Vagina (tissue), 2 donors: ENCODE data around the gene POLR3B. TPM values are rescaled to one million over a fixed set of nuclear protein-coding genes. Genes with fewer than 3 reads are reported as not detected.

Source experiments
- DNase-seq, 2 donors: peaks; one replicate each; pipeline ENCODE4 v3.0.0-alpha.2; 2017; ENCODE audit errors: extremely low spot score in 2 of 2
- H3K27ac ChIP-seq: fragments of 200-600 bp; sonication (generic); one replicate; pipeline ENCODE4 v1.5.1; 2019
- H3K27me3 ChIP-seq: fragments of 200-600 bp; sonication (generic); one replicate; pipeline ENCODE4 v1.5.1; 2019
- H3K36me3 ChIP-seq, 2 donors: fragments of 200-600 bp; sonication (generic); one replicate each; pipeline ENCODE4 v1.5.1; 2017 to 2019
- H3K4me1 ChIP-seq: fragments of 200-600 bp; sonication (generic); one replicate; pipeline ENCODE4 v1.5.1; 2019
- H3K4me3 ChIP-seq, 2 donors: fragments of 200-600 bp; sonication (generic); 1 replicate in 1 of 2; 2 replicates in 1 of 2; pipeline ENCODE4 v1.5.1; 2016 to 2019
- H3K9me3 ChIP-seq: fragments of 200-600 bp; sonication (generic); one replicate; pipeline ENCODE4 v1.5.1; 2019
- POLR2A ChIP-seq, 2 donors: fragments of 450-650 bp; IDR thresholded peaks; one replicate each; pipeline ENCODE4 v1.6.1; 2017; ENCODE audit warnings: antibody characterized with exemption in 2 of 2, mild to moderate bottlenecking in 2 of 2, moderate library complexity in 2 of 2
- POLR2AphosphoS5 ChIP-seq, 2 donors: sonication (generic); formaldehyde crosslinking; IDR thresholded peaks; one replicate each; pipeline ENCODE4 v1.9.0; 2017; ENCODE audit warnings: antibody characterized with exemption in 2 of 2, mild to moderate bottlenecking in 2 of 2, low read depth in 1 of 2; ENCODE audit not compliant: insufficient read depth in 1 of 2
- intact Hi-C: fragments of 100-400 bp; cut with DNase I; formaldehyde crosslinking; loops from one replicate; pipeline ENCODE4 v1.15.1; 2023
- total RNA-seq: library from RNA; depleted of rRNA; stranded (reverse); fragments of >200 nt; gene quantifications from one replicate; pipeline ENCODE4 v1.2.3, GENCODE V29; 2016
- TF ChIP-seq, protein P1 (sequence below), 3 experiments: fragments of 450-650 bp in 2 of 3; fragments of 200-600 bp in 1 of 3; sonication (generic) in 1 of 3; IDR thresholded peaks; one replicate each; pipeline ENCODE4 v1.5.1; 2017 to 2019; ENCODE audit warnings: antibody characterized with exemption in 3 of 3, mild to moderate bottlenecking in 2 of 3, moderate library complexity in 2 of 3

Gene POLR3B
- total RNA-seq, 1 donor from 2014 or later = 10.1 TPM

DNA sequence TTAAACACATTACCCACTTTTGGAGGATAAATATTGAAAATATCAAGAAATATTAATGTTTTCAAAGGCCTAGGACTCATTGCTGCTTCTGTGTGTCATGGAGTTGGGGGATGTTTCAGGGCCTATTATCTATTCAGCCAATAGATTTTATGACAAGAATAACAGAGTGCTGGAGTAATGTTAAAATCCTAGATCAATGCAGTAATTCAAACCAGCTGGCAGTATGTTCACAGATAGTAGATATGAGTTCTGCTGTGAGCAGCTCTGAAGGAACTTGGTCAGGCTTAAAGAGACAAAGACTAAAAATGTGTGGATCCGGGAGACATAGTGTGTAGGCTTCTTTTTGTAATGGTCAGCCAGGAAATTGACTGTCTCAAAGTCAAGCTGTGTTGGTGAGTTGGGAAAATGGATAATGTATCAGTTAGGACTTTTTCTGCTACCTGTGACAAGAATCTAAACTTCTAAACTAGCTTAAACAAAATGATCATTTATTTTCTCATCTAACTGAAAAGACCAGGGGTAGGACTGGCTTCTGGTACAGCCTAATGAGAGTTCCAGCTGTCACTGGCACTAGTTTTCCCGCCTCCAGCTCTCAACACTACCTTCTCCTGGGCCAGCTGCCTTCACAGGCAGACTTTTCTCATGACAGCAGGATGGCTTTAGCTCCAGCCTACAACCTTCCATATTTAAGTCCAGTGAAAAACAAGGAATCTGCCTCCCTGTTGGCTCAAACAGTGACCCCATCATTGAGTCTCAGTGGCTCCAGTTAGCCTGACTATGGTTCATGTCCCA is 16.3 kb upstream of the POLR3B start:
- Histone ChIP-seq H3K36me3 (peaks cover 0 to under 1% of the 10 kb centered on the region in 2 donors), H3K4me3 (no peak overlapping the region), H3K27ac (peak overlapping the region; percentile 73), H3K4me1 (peaks cover 53% of the 10 kb centered on the region), H3K27me3 (no peaks in the 10 kb centered on the region), H3K9me3 (no peaks in the 10 kb centered on the region)
- intact Hi-C loops = no loop called here
- TF ChIP-seq POLR2A (IDR thresholded peaks at IDR 0.05) (no peak), POLR2AphosphoS5 (IDR thresholded peaks at IDR 0.05; ENCODE audit: insufficient read depth in 1 of 2, low read depth in 1 of 2) (no peak)
- TF ChIP-seq, protein P1, sequence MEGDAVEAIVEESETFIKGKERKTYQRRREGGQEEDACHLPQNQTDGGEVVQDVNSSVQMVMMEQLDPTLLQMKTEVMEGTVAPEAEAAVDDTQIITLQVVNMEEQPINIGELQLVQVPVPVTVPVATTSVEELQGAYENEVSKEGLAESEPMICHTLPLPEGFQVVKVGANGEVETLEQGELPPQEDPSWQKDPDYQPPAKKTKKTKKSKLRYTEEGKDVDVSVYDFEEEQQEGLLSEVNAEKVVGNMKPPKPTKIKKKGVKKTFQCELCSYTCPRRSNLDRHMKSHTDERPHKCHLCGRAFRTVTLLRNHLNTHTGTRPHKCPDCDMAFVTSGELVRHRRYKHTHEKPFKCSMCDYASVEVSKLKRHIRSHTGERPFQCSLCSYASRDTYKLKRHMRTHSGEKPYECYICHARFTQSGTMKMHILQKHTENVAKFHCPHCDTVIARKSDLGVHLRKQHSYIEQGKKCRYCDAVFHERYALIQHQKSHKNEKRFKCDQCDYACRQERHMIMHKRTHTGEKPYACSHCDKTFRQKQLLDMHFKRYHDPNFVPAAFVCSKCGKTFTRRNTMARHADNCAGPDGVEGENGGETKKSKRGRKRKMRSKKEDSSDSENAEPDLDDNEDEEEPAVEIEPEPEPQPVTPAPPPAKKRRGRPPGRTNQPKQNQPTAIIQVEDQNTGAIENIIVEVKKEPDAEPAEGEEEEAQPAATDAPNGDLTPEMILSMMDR (IDR thresholded peaks at IDR 0.05) = no peak
- DNase-seq = no peak

DNA sequence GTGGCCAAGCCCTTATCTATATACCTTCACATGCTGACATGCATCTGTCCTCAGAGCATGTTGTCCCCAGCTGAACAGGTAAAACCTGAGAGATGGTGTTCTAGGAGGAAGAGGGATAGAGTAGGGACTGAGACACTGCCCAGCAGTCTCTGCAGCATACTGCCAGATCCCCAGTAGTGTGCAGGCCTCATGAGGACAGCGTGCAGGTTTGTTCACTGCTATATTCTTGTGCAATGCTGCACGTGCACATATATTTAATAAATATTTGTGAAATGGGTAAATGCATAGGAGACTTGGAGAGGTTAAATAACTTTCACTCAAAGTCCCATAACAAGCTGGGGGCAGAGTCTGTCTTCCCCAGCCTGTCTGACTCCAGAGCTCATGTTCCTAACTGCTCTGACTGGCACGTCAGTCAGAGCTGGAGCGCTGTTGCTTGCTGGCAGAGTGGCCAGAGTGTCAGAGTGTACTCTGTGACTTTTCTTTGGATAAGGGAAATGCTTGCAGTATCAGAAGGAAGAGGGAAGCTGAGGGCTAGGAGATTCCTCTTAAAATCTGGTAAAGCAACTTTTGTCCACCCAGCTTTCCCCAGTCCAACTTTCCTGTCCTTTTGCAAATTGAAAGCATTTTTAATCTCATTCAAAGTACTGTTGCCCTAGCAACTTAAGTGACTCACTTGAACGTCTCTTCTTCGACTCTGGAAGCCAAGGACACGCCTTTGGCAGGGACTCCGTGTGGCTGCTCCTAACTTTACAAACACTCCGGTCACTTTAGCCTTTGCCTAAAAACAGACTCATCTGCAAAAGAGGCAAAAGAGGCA is 14.9 kb upstream of the POLR3B start:
- peak in 1 of 2 donors; percentile 94 for DNase-seq

DNA sequence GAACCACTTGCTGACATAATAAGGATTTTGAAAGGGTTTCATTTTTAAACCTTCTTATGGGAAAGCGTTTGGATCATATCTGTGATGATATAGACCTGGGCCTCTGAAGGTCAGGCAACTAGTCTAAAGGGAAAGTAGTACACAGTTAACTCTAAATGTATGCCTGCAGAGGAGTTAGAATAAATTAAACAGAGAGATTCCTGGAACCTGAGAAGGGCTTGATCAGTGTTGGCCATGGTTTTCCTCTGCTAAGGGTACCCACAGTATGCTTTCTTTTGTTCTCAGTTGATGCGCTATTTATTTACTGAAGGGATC is 14.4 kb upstream of the POLR3B start:
- no peak for TF ChIP-seq POLR2A (IDR thresholded peaks at IDR 0.05)
- TF ChIP-seq POLR2AphosphoS5 (IDR thresholded peaks at IDR 0.05; ENCODE audit: insufficient read depth in 1 of 2, low read depth in 1 of 2) = no peak
- TF ChIP-seq, protein P1 (IDR thresholded peaks at IDR 0.05) = no peak
- H3K27me3 ChIP-seq = no peaks in the 10 kb centered on the region
- peak overlapping the region; percentile 73 for H3K27ac ChIP-seq
- peaks cover 40% of the 10 kb centered on the region for H3K4me1 ChIP-seq
- DNase-seq = no peak
- peak overlapping the region; percentile 9 to 25 for H3K4me3 ChIP-seq
- H3K9me3 ChIP-seq = no peaks in the 10 kb centered on the region
- H3K36me3 ChIP-seq = peaks cover 0 to 4% of the 10 kb centered on the region in 2 donors
- intact Hi-C loops = no loop called here

More for the DNA sequence above, 14.9 kb upstream of the POLR3B start:
- Histone ChIP-seq H3K4me3 (peak overlapping the region; percentile 9 to 25), H3K27me3 (no peaks in the 10 kb centered on the region), H3K9me3 (no peaks in the 10 kb centered on the region), H3K4me1 (peaks cover 40% of the 10 kb centered on the region), H3K36me3 (peaks cover 0 to 4% of the 10 kb centered on the region in 2 donors), H3K27ac (peak overlapping the region; percentile 73)
- intact Hi-C loops = no loop called here
- TF ChIP-seq POLR2AphosphoS5 (IDR thresholded peaks at IDR 0.05; ENCODE audit: insufficient read depth in 1 of 2, low read depth in 1 of 2) = peak; percentile 23 to 75
- no peak for TF ChIP-seq POLR2A (IDR thresholded peaks at IDR 0.05)

DNA sequence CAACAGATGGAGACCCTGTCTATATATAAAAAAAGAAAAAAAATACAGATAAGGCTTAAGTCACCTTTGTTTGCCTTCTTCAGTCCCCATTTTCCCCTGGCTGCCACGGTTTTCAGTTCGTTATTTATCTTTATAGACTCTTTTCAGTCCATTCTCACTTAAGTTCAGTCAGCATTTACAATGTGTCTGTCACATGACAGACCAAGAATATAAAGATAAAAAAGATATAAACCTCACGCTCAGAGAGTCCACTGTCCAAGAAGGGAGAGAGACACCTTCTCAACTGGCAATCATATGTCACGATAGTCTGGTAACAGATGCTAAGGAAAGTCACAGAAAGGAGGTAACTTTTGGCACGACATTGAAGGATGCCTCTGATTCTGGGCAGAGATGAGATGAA is 13.4 kb upstream of the POLR3B start:
- H3K4me1 ChIP-seq = peaks cover 40% of the 10 kb centered on the region
- no peaks in the 10 kb centered on the region for H3K27me3 ChIP-seq
- H3K9me3 ChIP-seq = no peaks in the 10 kb centered on the region
- intact Hi-C loops = no loop called here
- no peak for DNase-seq
- peaks cover 0 to 4% of the 10 kb centered on the region in 2 donors for H3K36me3 ChIP-seq
- TF ChIP-seq, protein P1 (IDR thresholded peaks at IDR 0.05) = no peak
- TF ChIP-seq POLR2AphosphoS5 (IDR thresholded peaks at IDR 0.05; ENCODE audit: insufficient read depth in 1 of 2, low read depth in 1 of 2) (no peak), POLR2A (IDR thresholded peaks at IDR 0.05) (no peak)
- peak overlapping the region; percentile 73 for H3K27ac ChIP-seq
- no peak overlapping the region for H3K4me3 ChIP-seq

DNA sequence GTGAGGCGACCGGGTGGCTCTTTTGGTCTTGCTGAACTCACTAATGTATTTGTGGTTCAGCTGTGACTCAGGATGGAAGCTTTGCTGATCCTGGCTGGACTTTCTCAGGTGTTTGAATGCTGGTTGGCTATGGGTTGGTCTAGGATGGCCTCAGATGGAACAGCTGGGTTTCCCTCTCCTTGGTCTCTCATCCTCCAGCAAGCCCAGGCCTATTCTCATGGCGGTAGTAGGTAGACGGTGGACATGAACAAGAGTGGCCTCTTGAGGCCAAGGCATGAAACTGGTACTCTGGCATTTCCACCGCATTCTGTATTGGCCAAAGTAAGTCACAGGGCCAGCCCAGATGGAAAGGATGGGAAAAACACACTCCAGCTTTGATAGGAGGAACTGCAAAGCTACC is 11.8 kb upstream of the POLR3B start:
- Histone ChIP-seq H3K4me3 (no peak overlapping the region), H3K9me3 (no peaks in the 10 kb centered on the region), H3K4me1 (peaks cover 38% of the 10 kb centered on the region), H3K27me3 (no peaks in the 10 kb centered on the region), H3K36me3 (peaks cover 0 to 10% of the 10 kb centered on the region in 2 donors), H3K27ac (no peak overlapping the region)
- DNase-seq = no peak
- no peak for TF ChIP-seq POLR2A (IDR thresholded peaks at IDR 0.05)
- TF ChIP-seq, protein P1 (IDR thresholded peaks at IDR 0.05) = no peak
- TF ChIP-seq POLR2AphosphoS5 (IDR thresholded peaks at IDR 0.05; ENCODE audit: insufficient read depth in 1 of 2, low read depth in 1 of 2) = no peak
- intact Hi-C loops = no loop called here
